MCF 10A (cell line): ENCODE results near the gene MYO1D. TPM values are rescaled to one million over a fixed set of nuclear protein-coding genes. Genes with fewer than 3 reads are reported as not detected.

Experiments used
- BruUV-seq: library from RNA; stranded (reverse); fragments of 400-500 nt; replicated peaks from 2 replicates; lab custom pipeline; 2021; lab: Mats Ljungman, UMichigan
- CTCF ChIA-PET: fragments of 300-600 bp; sonication (Branson Sonifier 250); formaldehyde crosslinking; extraction: SDS; loops from one replicate; lab custom pipeline; 2021; ENCODE audit warnings: antibody characterized with exemption, inconsistent platforms; lab: Yijun Ruan, JAX
- POLR2A ChIA-PET: fragments of 300-600, 350-650 bp; sonication (Branson Sonifier 250); formaldehyde crosslinking; extraction: SDS; loops from one replicate; lab custom pipeline; 2020; ENCODE audit warnings: antibody characterized with exemption, inconsistent platforms; lab: Yijun Ruan, JAX
- DNase-seq: peaks from one replicate; pipeline ENCODE4 v3.0.0-alpha.2; 2018; ENCODE audit not compliant: unreplicated experiment
- H3K27ac Mint-ChIP-seq: one replicate; pipeline ENCODE4 v1.8.0; 2022; ENCODE audit warnings: mild to moderate bottlenecking, low read depth, mixed read lengths; ENCODE audit not compliant: unreplicated experiment
- H3K27me3 Mint-ChIP-seq: one replicate; pipeline ENCODE4 v1.8.0; 2022; ENCODE audit warnings: mixed read lengths; ENCODE audit not compliant: insufficient read depth, unreplicated experiment
- H3K36me3 Mint-ChIP-seq: one replicate; pipeline ENCODE4 v1.8.0; 2022; ENCODE audit warnings: mild to moderate bottlenecking, moderate library complexity, mixed read lengths; ENCODE audit not compliant: insufficient read depth, unreplicated experiment
- H3K4me1 Mint-ChIP-seq: one replicate; pipeline ENCODE4 v1.8.0; 2022; ENCODE audit warnings: mixed read lengths; ENCODE audit not compliant: insufficient read depth, unreplicated experiment
- H3K4me3 Mint-ChIP-seq: one replicate; pipeline ENCODE4 v1.8.0; 2022; ENCODE audit warnings: mild to moderate bottlenecking, moderate library complexity, mixed read lengths; ENCODE audit not compliant: unreplicated experiment
- H3K9me3 Mint-ChIP-seq: one replicate; pipeline ENCODE4 v1.8.0; 2022; ENCODE audit warnings: mixed read lengths; ENCODE audit not compliant: unreplicated experiment
- intact Hi-C: fragments of 100-400 bp; cut with micrococcal nuclease; formaldehyde crosslinking; loops from 2 replicates; pipeline ENCODE4 v1.14.1; 2022
- total RNA-seq: library from RNA; stranded (reverse); gene quantifications from 2 replicates; pipeline ENCODE4 v1.2.3, GENCODE V29; 2022
- TF ChIP-seq, protein P1 (sequence below): fragments of 200-600 bp; IDR thresholded peaks from one replicate; pipeline ENCODE4 v1.8.0; 2022; ENCODE audit warnings: antibody characterized with exemption, mild to moderate bottlenecking; ENCODE audit not compliant: unreplicated experiment

The MYO1D gene
- total RNA-seq, 1 experiment from 2014 or later, result 30.5 TPM

GRCh38 chr17:32835291-32835761 lies 41.6 kb downstream of the MYO1D start:
- no TSS peak for BruUV-seq
- ChIA-PET POLR2A (interaction anchor here (0.5 to 1.3 kb wide), 6 partner anchors 10 to 62 kb away, joined by 3 to 4 read pairs (median 3); no protein-coding TSS in a partner anchor), CTCF (interaction anchor here (0.6 to 1.2 kb wide), 4 partner anchors 41 to 496 kb away, joined by 3 to 5 read pairs (median 4); no protein-coding TSS in a partner anchor)
- Mint-ChIP-seq H3K27me3 (no peaks in the 10 kb centered on the region), H3K27ac (no peak overlapping the region), H3K36me3 (no peaks in the 10 kb centered on the region), H3K9me3 (no peaks in the 10 kb centered on the region), H3K4me3 (no peak overlapping the region), H3K4me1 (peaks cover 10% of the 10 kb centered on the region)
- no peak for DNase-seq
- intact Hi-C loops, result no loop called here
- TF ChIP-seq, protein P1, sequence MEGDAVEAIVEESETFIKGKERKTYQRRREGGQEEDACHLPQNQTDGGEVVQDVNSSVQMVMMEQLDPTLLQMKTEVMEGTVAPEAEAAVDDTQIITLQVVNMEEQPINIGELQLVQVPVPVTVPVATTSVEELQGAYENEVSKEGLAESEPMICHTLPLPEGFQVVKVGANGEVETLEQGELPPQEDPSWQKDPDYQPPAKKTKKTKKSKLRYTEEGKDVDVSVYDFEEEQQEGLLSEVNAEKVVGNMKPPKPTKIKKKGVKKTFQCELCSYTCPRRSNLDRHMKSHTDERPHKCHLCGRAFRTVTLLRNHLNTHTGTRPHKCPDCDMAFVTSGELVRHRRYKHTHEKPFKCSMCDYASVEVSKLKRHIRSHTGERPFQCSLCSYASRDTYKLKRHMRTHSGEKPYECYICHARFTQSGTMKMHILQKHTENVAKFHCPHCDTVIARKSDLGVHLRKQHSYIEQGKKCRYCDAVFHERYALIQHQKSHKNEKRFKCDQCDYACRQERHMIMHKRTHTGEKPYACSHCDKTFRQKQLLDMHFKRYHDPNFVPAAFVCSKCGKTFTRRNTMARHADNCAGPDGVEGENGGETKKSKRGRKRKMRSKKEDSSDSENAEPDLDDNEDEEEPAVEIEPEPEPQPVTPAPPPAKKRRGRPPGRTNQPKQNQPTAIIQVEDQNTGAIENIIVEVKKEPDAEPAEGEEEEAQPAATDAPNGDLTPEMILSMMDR, result no peak

GRCh38 chr17:32834104-32834503 lies 42.8 kb downstream of the MYO1D start:
- ChIA-PET POLR2A (no interaction called here), CTCF (interaction anchor here (0.6 to 3.8 kb wide), 4 partner anchors 43 to 909 kb away, joined by 3 to 23 read pairs (median 5); partner anchors contain the start of gene MYO1D)
- no peak overlapping the region for H3K4me3 Mint-ChIP-seq

GRCh38 chr17:32833526-32833925 lies 43.4 kb downstream of the MYO1D start:
- CTCF ChIA-PET, result interaction anchor here (0.6 to 3.8 kb wide), 3 partner anchors 44 to 908 kb away, joined by 4 to 23 read pairs (median 6); partner anchors contain the start of gene MYO1D
- Mint-ChIP-seq H3K4me1 (peaks cover 24% of the 10 kb centered on the region), H3K9me3 (no peaks in the 10 kb centered on the region), H3K36me3 (no peaks in the 10 kb centered on the region), H3K27ac (no peak overlapping the region), H3K4me3 (no peak overlapping the region), H3K27me3 (no peaks in the 10 kb centered on the region)
- TF ChIP-seq, protein P1, result no peak
- POLR2A ChIA-PET, result no interaction called here
- no TSS peak for BruUV-seq
- intact Hi-C loops, result no loop called here
- DNase-seq, result no peak

More at GRCh38 chr17:32834104-32834503, 42.8 kb downstream of the MYO1D start:
- Mint-ChIP-seq H3K9me3 (no peaks in the 10 kb centered on the region), H3K4me1 (peaks cover 18% of the 10 kb centered on the region), H3K36me3 (no peaks in the 10 kb centered on the region), H3K27me3 (no peaks in the 10 kb centered on the region), H3K27ac (no peak overlapping the region)
- DNase-seq, result no peak
- intact Hi-C loops, result no loop called here
- no TSS peak for BruUV-seq
- TF ChIP-seq, protein P1, result no peak

DNA sequence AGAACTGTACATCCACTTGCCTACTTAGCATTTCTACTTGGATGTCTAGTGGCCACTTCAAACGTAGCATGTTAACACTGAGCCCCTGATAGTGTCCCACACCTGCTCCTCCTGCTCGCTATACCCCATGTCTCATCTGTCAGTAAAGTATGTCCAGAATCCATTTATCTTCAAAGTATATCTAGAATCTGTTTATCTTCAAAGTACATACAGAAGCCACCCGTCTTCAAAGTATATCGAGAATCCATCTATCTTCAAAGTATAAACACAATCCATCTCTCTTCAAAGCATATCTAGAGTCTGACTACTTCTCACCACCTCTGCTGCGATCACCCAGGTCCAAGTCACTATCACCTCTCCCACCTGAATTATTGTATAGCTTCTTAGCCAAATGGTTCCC lies 43.8 kb downstream of the MYO1D start:
- no peak for DNase-seq
- ChIA-PET CTCF (interaction anchor here (0.6 to 3.8 kb wide), 3 partner anchors 15 to 50 kb away, joined by 3 to 23 read pairs (median 4); partner anchors contain the start of gene MYO1D), POLR2A (interaction anchor here (0.8 kb wide), 1 partner anchor 13 kb away, joined by 5 read pairs; no protein-coding TSS in a partner anchor)
- TF ChIP-seq, protein P1, result no peak
- H3K36me3 Mint-ChIP-seq, result no peaks in the 10 kb centered on the region
- H3K9me3 Mint-ChIP-seq, result no peaks in the 10 kb centered on the region
- H3K27me3 Mint-ChIP-seq, result no peaks in the 10 kb centered on the region
- BruUV-seq, result no TSS peak
- H3K4me3 Mint-ChIP-seq, result no peak overlapping the region
- H3K4me1 Mint-ChIP-seq, result peaks cover 26% of the 10 kb centered on the region
- intact Hi-C loops, result no loop called here
- H3K27ac Mint-ChIP-seq, result no peak overlapping the region
